ENCODE results near the gene JAM3. TPM values are rescaled to one million over a fixed set of nuclear protein-coding genes. Genes with fewer than 3 reads are reported as not detected.

Gene JAM3
- total RNA-seq, 1 donor from 2014 or later, result 68.1 TPM

DNA sequence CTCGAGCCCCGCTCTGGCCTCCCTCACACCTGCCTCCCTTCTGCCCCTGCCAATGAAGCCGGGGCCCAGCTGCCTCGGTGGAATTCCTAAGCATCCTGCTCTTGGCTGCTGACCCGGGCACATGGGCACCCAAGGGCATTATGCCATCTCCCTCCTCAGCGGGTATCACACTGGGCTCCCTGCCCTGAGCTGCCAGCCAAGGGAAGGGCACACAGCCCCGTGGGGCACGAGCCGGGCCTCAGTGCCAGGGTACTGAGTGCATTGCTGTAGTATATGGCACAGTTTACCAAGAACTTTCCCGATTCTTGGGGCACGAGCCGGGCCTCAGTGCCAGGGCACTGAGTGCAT, 43.8 kb upstream of the JAM3 start:
- Histone ChIP-seq H2AFZ (replicated peaks) (no peak overlapping the region), H3K4me2 (no peak overlapping the region), H3K27me3 (peaks cover 30% of the 10 kb centered on the region), H3K9me3 (ENCODE audit: low read depth) (no peaks in the 10 kb centered on the region), H3K4me3 (no peak overlapping the region), H3K9ac (no peak overlapping the region), H3K4me1 (peaks cover 15% of the 10 kb centered on the region), H3K79me2 (ENCODE audit: low read depth) (no peaks in the 10 kb centered on the region), H3K27ac (no peak overlapping the region), H3F3A (ENCODE audit: low read depth) (peaks cover 7% of the 10 kb centered on the region), H4K20me1 (ENCODE audit: low read depth) (no peaks in the 10 kb centered on the region), H3K36me3 (no peaks in the 10 kb centered on the region)
- H3K27ac Mint-ChIP-seq, result no peak overlapping the region
- TF ChIP-seq, protein P1, sequence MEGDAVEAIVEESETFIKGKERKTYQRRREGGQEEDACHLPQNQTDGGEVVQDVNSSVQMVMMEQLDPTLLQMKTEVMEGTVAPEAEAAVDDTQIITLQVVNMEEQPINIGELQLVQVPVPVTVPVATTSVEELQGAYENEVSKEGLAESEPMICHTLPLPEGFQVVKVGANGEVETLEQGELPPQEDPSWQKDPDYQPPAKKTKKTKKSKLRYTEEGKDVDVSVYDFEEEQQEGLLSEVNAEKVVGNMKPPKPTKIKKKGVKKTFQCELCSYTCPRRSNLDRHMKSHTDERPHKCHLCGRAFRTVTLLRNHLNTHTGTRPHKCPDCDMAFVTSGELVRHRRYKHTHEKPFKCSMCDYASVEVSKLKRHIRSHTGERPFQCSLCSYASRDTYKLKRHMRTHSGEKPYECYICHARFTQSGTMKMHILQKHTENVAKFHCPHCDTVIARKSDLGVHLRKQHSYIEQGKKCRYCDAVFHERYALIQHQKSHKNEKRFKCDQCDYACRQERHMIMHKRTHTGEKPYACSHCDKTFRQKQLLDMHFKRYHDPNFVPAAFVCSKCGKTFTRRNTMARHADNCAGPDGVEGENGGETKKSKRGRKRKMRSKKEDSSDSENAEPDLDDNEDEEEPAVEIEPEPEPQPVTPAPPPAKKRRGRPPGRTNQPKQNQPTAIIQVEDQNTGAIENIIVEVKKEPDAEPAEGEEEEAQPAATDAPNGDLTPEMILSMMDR (IDR thresholded peaks at IDR 0.05), result no peak
- no peak for TF ChIP-seq EZH2phosphoT487 (IDR thresholded peaks at IDR 0.05)
- no peak for TF ChIP-seq EZH2 (IDR thresholded peaks at IDR 0.05)
- H3K27me3 Mint-ChIP-seq (ENCODE audit: insufficient read depth, low read depth), result peaks cover 21% of the 10 kb centered on the region
- peaks cover 42% of the 10 kb centered on the region for H3K4me1 Mint-ChIP-seq
- no peak for DNase-seq (ENCODE audit: low spot score)
- H3K9me3 Mint-ChIP-seq, result no peaks in the 10 kb centered on the region
- H3K4me3 Mint-ChIP-seq, result no peak overlapping the region
- H3K36me3 Mint-ChIP-seq, result no peaks in the 10 kb centered on the region

DNA sequence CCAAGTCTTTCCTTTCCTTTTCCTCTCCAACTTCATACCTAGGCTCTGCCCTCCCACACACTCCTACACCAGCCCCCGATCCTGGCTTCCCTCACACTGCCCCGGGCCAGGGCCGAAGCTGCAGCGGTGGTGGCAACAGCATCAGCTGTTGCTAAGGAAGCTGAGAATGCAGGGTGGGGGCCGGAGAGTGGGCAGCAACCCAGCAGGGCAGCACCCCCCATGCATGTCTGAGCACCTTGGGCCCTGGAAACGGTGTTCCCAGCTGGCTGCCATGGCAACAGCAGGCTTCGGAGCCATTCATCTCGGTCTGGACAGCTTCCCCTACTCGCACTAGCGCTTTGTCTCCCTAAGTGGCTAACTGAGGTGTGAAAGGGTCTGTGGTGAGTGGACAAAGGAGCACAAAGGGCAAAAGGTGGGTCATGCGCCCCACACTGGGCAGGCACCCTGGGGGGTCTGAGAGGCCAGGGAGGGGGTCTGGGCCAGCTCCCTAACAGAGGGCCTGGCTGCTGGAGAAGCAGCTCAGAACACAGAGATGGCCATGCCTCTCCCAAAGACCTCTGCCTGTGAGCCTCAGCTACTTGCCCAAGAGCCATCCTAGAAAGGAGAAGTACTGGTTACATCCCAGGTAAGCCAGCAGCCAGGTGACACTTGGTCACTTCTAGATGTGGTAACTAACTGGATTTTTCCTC, 42.1 kb upstream of the JAM3 start:
- H3F3A ChIP-seq (ENCODE audit: low read depth), result peaks cover 7% of the 10 kb centered on the region
- H3K27me3 ChIP-seq, result peaks cover 44% of the 10 kb centered on the region
- peaks cover 32% of the 10 kb centered on the region for H3K27me3 Mint-ChIP-seq (ENCODE audit: insufficient read depth, low read depth)
- no peaks in the 10 kb centered on the region for H3K9me3 Mint-ChIP-seq
- H3K27ac ChIP-seq, result no peak overlapping the region
- H3K9ac ChIP-seq, result no peak overlapping the region
- H3K4me2 ChIP-seq, result peak overlapping the region; percentile 59
- no peaks in the 10 kb centered on the region for H3K79me2 ChIP-seq (ENCODE audit: low read depth)
- peak; percentile 84 for DNase-seq (ENCODE audit: low spot score)
- H2AFZ ChIP-seq (replicated peaks), result no peak overlapping the region
- H3K27ac Mint-ChIP-seq, result peak overlapping the region; percentile 47
- no peak overlapping the region for H3K4me3 ChIP-seq
- H3K4me1 Mint-ChIP-seq, result peaks cover 54% of the 10 kb centered on the region
- no peaks in the 10 kb centered on the region for H3K9me3 ChIP-seq (ENCODE audit: low read depth)
- no peaks in the 10 kb centered on the region for H3K36me3 Mint-ChIP-seq
- peaks cover 15% of the 10 kb centered on the region for H3K4me1 ChIP-seq
- peak overlapping the region; percentile 62 for H3K4me3 Mint-ChIP-seq
- TF ChIP-seq EZH2phosphoT487 (IDR thresholded peaks at IDR 0.05), result no peak
- TF ChIP-seq, protein P1 (IDR thresholded peaks at IDR 0.05), result no peak
- H3K36me3 ChIP-seq, result no peaks in the 10 kb centered on the region
- H4K20me1 ChIP-seq (ENCODE audit: low read depth), result no peaks in the 10 kb centered on the region

DNA sequence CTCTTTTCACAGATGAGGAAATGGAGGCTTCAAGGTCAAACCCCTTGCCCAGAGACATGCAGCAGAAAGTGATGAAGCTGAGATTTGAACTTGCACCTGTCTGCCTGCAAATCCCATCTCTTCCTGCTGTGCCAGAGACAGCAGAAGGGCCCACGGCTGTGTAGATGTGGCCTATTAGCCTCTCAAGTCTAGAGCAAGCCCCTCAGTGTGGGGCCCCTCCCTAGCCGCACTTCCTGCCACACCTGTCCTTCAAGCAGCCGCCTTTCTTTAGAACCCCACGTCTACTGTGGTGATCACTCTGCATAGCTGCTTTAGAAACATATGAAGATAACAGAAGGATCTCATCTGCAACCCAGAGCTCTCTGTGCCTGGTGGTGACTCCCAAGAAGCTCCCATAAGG, 41.2 kb upstream of the JAM3 start:
- Histone ChIP-seq H3K36me3 (no peaks in the 10 kb centered on the region), H3K27me3 (peaks cover 47% of the 10 kb centered on the region), H2AFZ (replicated peaks) (no peak overlapping the region), H3K9me3 (ENCODE audit: low read depth) (no peaks in the 10 kb centered on the region), H3K4me2 (no peak overlapping the region), H3K27ac (no peak overlapping the region), H4K20me1 (ENCODE audit: low read depth) (no peaks in the 10 kb centered on the region), H3K9ac (no peak overlapping the region), H3K79me2 (ENCODE audit: low read depth) (no peaks in the 10 kb centered on the region), H3F3A (ENCODE audit: low read depth) (peaks cover 7% of the 10 kb centered on the region), H3K4me3 (no peak overlapping the region), H3K4me1 (peaks cover 18% of the 10 kb centered on the region)
- no peaks in the 10 kb centered on the region for H3K36me3 Mint-ChIP-seq
- no peak for DNase-seq (ENCODE audit: low spot score)
- H3K27me3 Mint-ChIP-seq (ENCODE audit: insufficient read depth, low read depth), result peaks cover 32% of the 10 kb centered on the region
- H3K4me1 Mint-ChIP-seq, result peaks cover 62% of the 10 kb centered on the region
- peak overlapping the region; percentile 27 for H3K4me3 Mint-ChIP-seq
- no peaks in the 10 kb centered on the region for H3K9me3 Mint-ChIP-seq
- TF ChIP-seq EZH2 (IDR thresholded peaks at IDR 0.05), result no peak
- TF ChIP-seq, protein P1 (IDR thresholded peaks at IDR 0.05), result no peak
- no peak for TF ChIP-seq EZH2phosphoT487 (IDR thresholded peaks at IDR 0.05)
- H3K27ac Mint-ChIP-seq, result no peak overlapping the region
